Epithelial cell of esophagus (primary cell): ENCODE measurements around the gene SLC35F4.
A peak's percentile ranks its signal among the peaks of the same experiment; 100 is the strongest.
"Not testable (repeated sequence)": the region's sequence is repeated elsewhere in the genome, so short reads cannot be mapped to it uniquely, and the experiment has no call there.

Experiments used
- DNase-seq: peaks from one replicate; pipeline ENCODE4 v3.0.0; 2010; ENCODE audit warnings: low read depth
- H3K4me3 ChIP-seq: 2 replicates; pipeline ENCODE4 v1.5.1; 2011; ENCODE audit warnings: mild to moderate bottlenecking, low read length, control low read depth
- TF ChIP-seq, protein P1 (sequence below): IDR thresholded peaks from 2 replicates; pipeline ENCODE4 v1.5.1; 2011; ENCODE audit warnings: low read depth, mild to moderate bottlenecking, low read length, control low read depth, inconsistent platforms; ENCODE audit not compliant: insufficient read depth; ENCODE audit errors: missing control alignments

Gene SLC35F4

GRCh38 chr14:57725399-57726077 is 140.4 kb downstream of the SLC35F4 start:
- peak; percentile 90 for DNase-seq

DNA sequence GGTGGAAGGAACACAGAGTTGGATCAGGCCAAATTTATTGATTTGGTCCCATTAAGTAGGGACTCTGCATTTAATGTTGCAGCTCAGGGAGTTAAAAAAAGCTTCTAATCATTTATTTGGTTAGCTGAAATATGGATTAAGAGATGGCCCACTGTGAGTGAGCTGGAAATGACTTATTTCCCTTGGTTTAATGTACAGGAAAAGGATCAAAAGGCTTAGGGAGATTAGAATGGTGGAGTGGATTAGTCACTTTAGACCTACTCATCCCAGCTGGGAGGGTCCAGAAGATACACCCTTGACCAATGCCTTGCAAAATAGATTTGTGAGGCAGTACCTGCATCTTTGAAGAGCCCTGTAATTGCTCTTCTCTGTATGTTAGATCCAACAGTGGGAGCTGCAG is 143.8 kb downstream of the SLC35F4 start:
- DNase-seq, result peak; percentile 39
- H3K4me3 ChIP-seq, result not testable (repeated sequence)

More at GRCh38 chr14:57725399-57726077, 140.4 kb downstream of the SLC35F4 start:
- TF ChIP-seq, protein P1, sequence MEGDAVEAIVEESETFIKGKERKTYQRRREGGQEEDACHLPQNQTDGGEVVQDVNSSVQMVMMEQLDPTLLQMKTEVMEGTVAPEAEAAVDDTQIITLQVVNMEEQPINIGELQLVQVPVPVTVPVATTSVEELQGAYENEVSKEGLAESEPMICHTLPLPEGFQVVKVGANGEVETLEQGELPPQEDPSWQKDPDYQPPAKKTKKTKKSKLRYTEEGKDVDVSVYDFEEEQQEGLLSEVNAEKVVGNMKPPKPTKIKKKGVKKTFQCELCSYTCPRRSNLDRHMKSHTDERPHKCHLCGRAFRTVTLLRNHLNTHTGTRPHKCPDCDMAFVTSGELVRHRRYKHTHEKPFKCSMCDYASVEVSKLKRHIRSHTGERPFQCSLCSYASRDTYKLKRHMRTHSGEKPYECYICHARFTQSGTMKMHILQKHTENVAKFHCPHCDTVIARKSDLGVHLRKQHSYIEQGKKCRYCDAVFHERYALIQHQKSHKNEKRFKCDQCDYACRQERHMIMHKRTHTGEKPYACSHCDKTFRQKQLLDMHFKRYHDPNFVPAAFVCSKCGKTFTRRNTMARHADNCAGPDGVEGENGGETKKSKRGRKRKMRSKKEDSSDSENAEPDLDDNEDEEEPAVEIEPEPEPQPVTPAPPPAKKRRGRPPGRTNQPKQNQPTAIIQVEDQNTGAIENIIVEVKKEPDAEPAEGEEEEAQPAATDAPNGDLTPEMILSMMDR, result no peak
- no peak overlapping the region for H3K4me3 ChIP-seq

DNA sequence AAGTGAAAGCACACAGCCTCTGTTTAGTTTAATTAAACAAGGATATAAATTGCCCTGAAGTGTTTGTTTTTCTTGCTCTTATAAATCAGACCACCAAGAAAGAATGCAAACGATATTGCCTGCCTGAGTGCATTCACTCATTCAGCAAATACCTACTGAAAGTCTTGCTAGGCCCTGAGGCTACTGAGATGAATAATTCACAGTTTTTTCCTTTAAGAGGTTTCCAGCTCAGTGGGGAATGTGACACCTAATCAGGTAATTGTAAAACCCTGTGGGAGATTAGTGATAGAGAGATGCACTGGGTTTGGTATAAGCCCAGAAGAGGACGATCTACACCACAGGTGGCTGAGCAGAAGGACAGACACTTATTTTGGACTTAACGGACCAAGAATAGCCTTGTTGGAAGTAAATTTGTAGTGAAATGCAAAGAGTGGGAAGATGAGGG is 151.4 kb downstream of the SLC35F4 start:
- peak; percentile 65 for DNase-seq
- H3K4me3 ChIP-seq, result no peak overlapping the region
- TF ChIP-seq, protein P1, result no peak

- TF ChIP-seq, protein P1, result no peak
These were observed 153.2 kb downstream of the SLC35F4 start for GRCh38 chr14:57712698-57713097.

GRCh38 chr14:57712102-57712501 is 153.8 kb downstream of the SLC35F4 start:
- TF ChIP-seq, protein P1, result no peak
- DNase-seq, result no peak
- no peak overlapping the region for H3K4me3 ChIP-seq

More at GRCh38 chr14:57712698-57713097, 153.2 kb downstream of the SLC35F4 start:
- no peak overlapping the region for H3K4me3 ChIP-seq
- no peak for DNase-seq

GRCh38 chr14:57709909-57710308 is 156.0 kb downstream of the SLC35F4 start:
- H3K4me3 ChIP-seq, result no peak overlapping the region
- TF ChIP-seq, protein P1, result no peak
- DNase-seq, result no peak

GRCh38 chr14:57709086-57709485 is 156.8 kb downstream of the SLC35F4 start:
- not testable (repeated sequence) for H3K4me3 ChIP-seq, DNase-seq

DNA sequence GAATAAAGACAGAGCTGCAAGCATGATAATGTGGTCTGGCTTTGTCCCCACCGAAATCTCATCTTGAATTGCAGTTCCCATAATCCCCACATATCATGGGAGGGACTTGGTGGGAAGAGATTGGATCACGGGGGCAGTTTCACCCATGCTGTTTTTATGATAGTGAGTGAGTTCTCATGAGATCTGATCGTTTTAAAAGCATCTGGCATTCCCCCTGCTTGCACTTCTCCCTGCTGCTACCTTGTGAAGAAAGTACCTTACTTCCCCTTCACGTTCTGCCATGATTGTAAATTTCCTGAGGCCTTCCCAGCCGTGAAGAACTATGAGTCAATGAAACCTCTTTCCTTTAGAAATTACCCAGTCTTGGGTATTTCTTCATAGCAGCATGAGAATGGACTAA is 158.7 kb downstream of the SLC35F4 start:
- TF ChIP-seq, protein P1, result no peak
- no peak overlapping the region for H3K4me3 ChIP-seq
- no peak for DNase-seq
